ENCODE measurements around the gene RIOX2.

DNA sequence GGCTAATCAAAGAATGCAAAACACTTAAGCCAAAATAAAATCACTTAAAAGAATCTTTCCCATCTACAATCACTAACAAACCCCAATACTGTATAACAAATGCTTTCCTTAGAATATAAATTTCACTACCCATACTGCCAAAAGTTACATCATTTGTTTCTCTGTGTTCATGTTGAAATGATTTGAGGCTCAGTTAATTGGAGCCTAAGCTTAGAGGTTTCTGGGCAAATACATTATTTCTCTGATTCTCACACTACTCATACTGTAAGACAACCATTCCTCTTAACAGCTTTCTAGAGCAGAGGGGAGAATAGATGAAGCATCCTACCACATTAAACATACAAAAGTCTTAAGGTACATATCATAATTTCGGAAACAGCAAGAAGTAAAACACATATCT, 2.1 kb downstream of the RIOX2 start:
- no peak for TF ChIP-seq CTCF (IDR thresholded peaks at IDR 0.05; ENCODE audit: insufficient read depth, low read depth, low read length)
- TF ChIP-seq EZH2 (IDR thresholded peaks at IDR 0.05; ENCODE audit: insufficient read depth, low read length), result no peak
